Neural cell (in vitro differentiated cells): ENCODE data around the gene HEPACAM2. TPM values are rescaled to one million over a fixed set of nuclear protein-coding genes. Genes with fewer than 3 reads are reported as not detected.

Experiments
- H2AFZ ChIP-seq: fragments of 200-600, 300-800 bp; sonication (generic), shearing (Covaris generic); 2 replicates; pipeline ENCODE4 v1.6.0; 2014; ENCODE audit warnings: low read depth, mild to moderate bottlenecking, antibody characterized with exemption, low read length, moderate library complexity
- H3F3A ChIP-seq: fragments of 200-600 bp; shearing (Covaris generic); 2 replicates; pipeline ENCODE4 v1.6.1; 2016; ENCODE audit warnings: mild to moderate bottlenecking, moderate library complexity, mixed read lengths, antibody characterized with exemption, low read length; ENCODE audit not compliant: insufficient read depth, poor library complexity, severe bottlenecking
- H3K27ac ChIP-seq: fragments of 200-600, 300-800 bp; sonication (generic), shearing (Covaris generic); 2 replicates; pipeline ENCODE4 v1.5.1; 2014; ENCODE audit warnings: mild to moderate bottlenecking, low read length, moderate library complexity
- H3K27me3 ChIP-seq: fragments of 300-800, 200-600 bp; sonication (generic), shearing (Covaris generic); 2 replicates; pipeline ENCODE4 v1.6.0; 2014; ENCODE audit warnings: mild to moderate bottlenecking, low read depth, low read length, moderate library complexity; ENCODE audit not compliant: insufficient read depth
- H3K36me3 ChIP-seq: fragments of 300-800, 200-600 bp; sonication (generic), shearing (Covaris generic); 2 replicates; pipeline ENCODE4 v1.5.1; 2014; ENCODE audit warnings: mild to moderate bottlenecking, antibody characterized with exemption, low read length, moderate library complexity; ENCODE audit not compliant: insufficient read depth
- H3K4me2 ChIP-seq: fragments of 300-800, 200-600 bp; sonication (generic), shearing (Covaris generic); 2 replicates; pipeline ENCODE4 v1.6.0; 2014; ENCODE audit warnings: mild to moderate bottlenecking, low read length
- H3K4me3 ChIP-seq: fragments of 300-800, 200-600 bp; sonication (generic), shearing (Covaris generic); 2 replicates; pipeline ENCODE4 v1.5.1; 2014; ENCODE audit warnings: mild to moderate bottlenecking, low read length, moderate library complexity
- H3K79me2 ChIP-seq: fragments of 200-600 bp; shearing (Covaris generic); replicated peaks from 2 replicates; pipeline ENCODE4 v1.6.0; 2014; ENCODE audit warnings: mild to moderate bottlenecking, low read length, moderate library complexity; ENCODE audit not compliant: insufficient read depth
- H3K9ac ChIP-seq: fragments of 300-800, 200-600 bp; sonication (generic), shearing (Covaris generic); 2 replicates; pipeline ENCODE4 v1.6.1; 2016; ENCODE audit warnings: mild to moderate bottlenecking, low read length, mixed read lengths
- H3K9me2 ChIP-seq: fragments of 200-600 bp; shearing (Covaris generic); 2 replicates; pipeline ENCODE4 v1.6.1; 2016; ENCODE audit warnings: mild to moderate bottlenecking, low read length, mixed read lengths; ENCODE audit not compliant: insufficient read depth
- H3K9me3 ChIP-seq: fragments of 200-600, 300-800 bp; sonication (generic), shearing (Covaris generic); 2 replicates; pipeline ENCODE4 v1.6.1; 2016; ENCODE audit warnings: mild to moderate bottlenecking, mixed run types, low read length, moderate library complexity, mixed read lengths
- H4K20me1 ChIP-seq: fragments of 200-600 bp; shearing (Covaris generic); 2 replicates; pipeline ENCODE4 v1.6.1; 2016; ENCODE audit warnings: mild to moderate bottlenecking, mixed run types; ENCODE audit not compliant: insufficient read depth
- CTCF ChIP-seq: fragments of 450-650 bp; IDR thresholded peaks from 2 replicates; pipeline ENCODE4 v1.5.1; 2014; ENCODE audit warnings: antibody characterized with exemption, mild to moderate bottlenecking, moderate library complexity; ENCODE audit not compliant: poor library complexity, severe bottlenecking
- EP300 ChIP-seq: fragments of 450-650 bp; conservative IDR thresholded peaks from 2 replicates; pipeline ENCODE4 v1.6.1; 2014; ENCODE audit warnings: antibody characterized with exemption, mild to moderate bottlenecking, moderate library complexity; ENCODE audit not compliant: poor library complexity, severe bottlenecking
- EZH2 ChIP-seq: fragments of 200-600, 300-800 bp; shearing (Covaris generic), sonication (generic); IDR thresholded peaks from 2 replicates; pipeline ENCODE4 v1.6.1; 2014; ENCODE audit warnings: antibody characterized with exemption, low read length, borderline replicate concordance, mild to moderate bottlenecking; ENCODE audit not compliant: insufficient read depth, poor library complexity, severe bottlenecking
- MXI1 ChIP-seq: fragments of 450-650 bp; conservative IDR thresholded peaks from 2 replicates; pipeline ENCODE4 v1.6.1; 2014; ENCODE audit warnings: antibody characterized with exemption, mild to moderate bottlenecking; ENCODE audit not compliant: poor library complexity, severe bottlenecking
- POLR2AphosphoS5 ChIP-seq: IDR thresholded peaks from 2 replicates; pipeline ENCODE4 v1.6.1; 2012
- RAD21 ChIP-seq: fragments of 450-650 bp; conservative IDR thresholded peaks from 2 replicates; pipeline ENCODE4 v1.6.1; 2014; ENCODE audit warnings: antibody characterized with exemption, mild to moderate bottlenecking, moderate library complexity
- REST ChIP-seq: IDR thresholded peaks from 2 replicates; pipeline ENCODE4 v1.6.1; 2012; ENCODE audit warnings: borderline replicate concordance
- SMC3 ChIP-seq: fragments of 450-650 bp; conservative IDR thresholded peaks from 2 replicates; pipeline ENCODE4 v1.6.1; 2014; ENCODE audit warnings: antibody characterized with exemption, mild to moderate bottlenecking, moderate library complexity; ENCODE audit not compliant: poor library complexity
- TAF1 ChIP-seq: IDR thresholded peaks from 2 replicates; pipeline ENCODE4 v1.6.1; 2012; ENCODE audit warnings: low read depth
- polyA plus RNA-seq: library from polyadenylated mRNA; depleted of rRNA; stranded (reverse); fragments of >200 nt; gene quantifications from 2 replicates; pipeline ENCODE4 v1.2.3, GENCODE V29; 2014

HEPACAM2 gene
- polyA plus RNA-seq, 1 donor from 2014 or later: 0.35 TPM

- H3K4me2 ChIP-seq: no peak overlapping the region
- H3K9me3 ChIP-seq: no peaks in the 10 kb centered on the region
- H2AFZ ChIP-seq: no peak overlapping the region
- no peak for TF ChIP-seq POLR2AphosphoS5
- no peak for TF ChIP-seq RAD21
- no peak for TF ChIP-seq EP300
- TF ChIP-seq SMC3: no peak
- TF ChIP-seq REST: no peak
- no peak for TF ChIP-seq EZH2
- TF ChIP-seq TAF1: no peak
- TF ChIP-seq MXI1: no peak
- H3K36me3 ChIP-seq: no peaks in the 10 kb centered on the region
- peaks cover 48% of the 10 kb centered on the region for H3K79me2 ChIP-seq
- H3K9ac ChIP-seq: no peak overlapping the region
- no peaks in the 10 kb centered on the region for H3F3A ChIP-seq
- H3K27me3 ChIP-seq: peaks cover 4% of the 10 kb centered on the region
- no peak overlapping the region for H3K27ac ChIP-seq
- H3K9me2 ChIP-seq: no peaks in the 10 kb centered on the region
- H3K4me3 ChIP-seq: no peak overlapping the region
- H4K20me1 ChIP-seq: no peaks in the 10 kb centered on the region
These were observed 9.3 kb upstream of the HEPACAM2 start for GRCh38 chr7:93235541-93235940.

- H3K9ac ChIP-seq: peak overlapping the region; percentile 76
- H3K27me3 ChIP-seq: peaks cover 9% of the 10 kb centered on the region
- no peaks in the 10 kb centered on the region for H3F3A ChIP-seq
- peak overlapping the region; percentile 89 for H2AFZ ChIP-seq
- H3K9me2 ChIP-seq: no peaks in the 10 kb centered on the region
- peak overlapping the region; percentile 83 for H3K4me2 ChIP-seq
- H3K27ac ChIP-seq: peak overlapping the region; percentile 65
- H3K9me3 ChIP-seq: no peaks in the 10 kb centered on the region
- H3K4me3 ChIP-seq: peak overlapping the region; percentile 80
- no peak for TF ChIP-seq EP300
- TF ChIP-seq REST: no peak
- no peak for TF ChIP-seq SMC3
- no peak for TF ChIP-seq TAF1
- no peak for TF ChIP-seq CTCF
- no peak for TF ChIP-seq EZH2
- no peak for TF ChIP-seq RAD21
- TF ChIP-seq POLR2AphosphoS5: no peak
- no peak for TF ChIP-seq MXI1
- no peaks in the 10 kb centered on the region for H4K20me1 ChIP-seq
- peaks cover 27% of the 10 kb centered on the region for H3K79me2 ChIP-seq
- H3K36me3 ChIP-seq: no peaks in the 10 kb centered on the region
These were observed 6.4 kb upstream of the HEPACAM2 start for GRCh38 chr7:93232673-93233018.
